GM21360 (cell line): ENCODE data around the gene ATP6V0B.

Experiments
- ATAC-seq: cut with Tn5 transposase; IDR thresholded peaks from one replicate; pipeline ENCODE4 v1.9.1; 2021; ENCODE audit warnings: mild to moderate bottlenecking, moderate library complexity; ENCODE audit not compliant: unreplicated experiment

ATP6V0B gene

DNA sequence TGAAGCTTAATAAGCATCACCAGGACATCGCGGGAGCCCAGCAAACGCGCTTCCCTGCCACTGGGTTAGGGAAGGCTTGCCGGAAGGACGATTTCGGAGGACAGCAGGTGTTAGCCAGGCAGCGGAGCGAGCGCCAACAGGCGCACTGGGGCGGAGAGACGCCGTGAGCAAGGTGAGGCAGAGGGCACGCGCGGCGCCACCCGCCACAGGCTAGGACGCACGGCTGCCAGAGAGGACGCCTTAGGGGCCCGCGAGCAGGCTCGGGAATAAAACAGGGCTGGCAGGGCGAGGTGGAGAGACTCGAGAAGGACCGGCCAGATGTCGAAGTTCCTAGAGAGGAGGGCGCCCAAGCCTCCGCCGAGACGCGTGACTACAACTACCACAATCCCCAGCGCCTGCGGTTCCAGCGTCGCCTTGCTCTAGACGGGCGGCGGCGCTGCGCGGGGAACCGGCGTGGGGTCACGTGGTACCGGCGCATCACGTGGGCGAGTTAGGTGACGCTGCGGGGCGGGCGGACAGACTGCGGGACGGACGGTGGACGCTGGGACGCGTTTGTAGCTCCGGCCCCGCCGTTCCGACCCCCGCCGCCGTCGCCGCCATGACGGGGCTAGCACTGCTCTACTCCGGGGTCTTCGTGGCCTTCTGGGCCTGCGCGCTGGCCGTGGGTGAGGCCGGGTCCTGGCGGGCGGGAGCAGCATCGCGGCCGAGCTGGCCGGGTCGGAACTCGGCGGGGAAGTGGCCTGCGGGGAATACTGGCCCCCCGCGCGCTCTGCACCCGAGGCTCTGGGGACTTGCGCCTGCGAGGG, at the start of gene ATP6V0B:
Gene ATP6V0B, plus strand, starts transcription at position 518 of the 806 bp plus-strand sequence. Its CDS starts 81 bp downstream, at position 599.
- peak; percentile 58 for ATAC-seq

DNA sequence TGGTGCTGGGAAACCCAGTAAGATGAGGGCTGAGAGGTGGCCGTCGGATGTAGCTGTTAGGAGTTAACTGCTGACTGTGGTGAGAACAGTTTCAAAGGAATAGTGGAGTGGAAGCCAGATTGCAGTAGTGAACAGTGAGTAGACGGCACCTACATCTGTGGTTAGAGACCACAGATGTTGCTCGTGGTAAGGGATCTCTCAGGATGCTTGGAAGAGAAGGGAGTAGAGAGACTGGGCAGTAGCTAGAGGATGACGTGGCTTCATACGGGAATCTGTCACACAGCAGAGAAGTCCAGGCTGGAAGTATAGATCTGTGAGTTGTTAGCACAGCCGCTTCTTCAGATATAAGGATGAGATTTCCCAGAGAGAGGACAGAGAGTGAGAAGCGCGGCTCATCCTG, 48.9 kb upstream of the ATP6V0B start:
- no peak for ATAC-seq

DNA sequence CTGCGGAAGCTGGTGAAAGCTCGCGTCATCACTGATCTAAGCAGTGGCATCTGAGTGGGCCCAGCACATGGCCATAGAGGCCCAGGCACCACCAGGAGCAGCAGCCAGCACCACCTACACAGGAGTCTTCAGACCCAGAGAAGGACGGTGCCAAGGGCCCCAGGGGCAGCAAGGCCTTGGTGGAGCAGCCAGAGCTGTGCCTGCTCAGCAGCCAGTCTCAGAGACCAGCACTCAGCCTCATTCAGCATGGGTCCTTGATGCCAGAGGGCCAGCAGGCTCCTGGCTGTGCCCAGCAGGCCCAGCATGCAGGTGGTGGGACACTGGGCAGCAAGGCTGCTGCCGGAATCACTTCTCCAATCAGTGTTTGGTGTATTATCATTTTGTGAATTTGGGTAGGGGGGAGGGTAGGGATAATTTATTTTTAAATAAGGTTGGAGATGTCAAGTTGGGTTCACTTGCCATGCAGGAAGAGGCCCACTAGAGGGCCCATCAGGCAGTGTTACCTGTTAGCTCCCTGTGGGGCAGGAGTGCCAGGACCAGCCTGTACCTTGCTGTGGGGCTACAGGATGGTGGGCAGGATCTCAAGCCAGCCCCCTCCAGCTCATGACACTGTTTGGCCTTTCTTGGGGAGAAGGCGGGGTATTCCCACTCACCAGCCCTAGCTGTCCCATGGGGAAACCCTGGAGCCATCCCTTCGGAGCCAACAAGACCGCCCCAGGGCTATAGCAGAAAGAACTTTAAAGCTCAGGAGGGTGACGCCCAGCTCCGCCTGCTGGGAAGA, 44.4 kb upstream of the ATP6V0B start:
- ATAC-seq = no peak

DNA sequence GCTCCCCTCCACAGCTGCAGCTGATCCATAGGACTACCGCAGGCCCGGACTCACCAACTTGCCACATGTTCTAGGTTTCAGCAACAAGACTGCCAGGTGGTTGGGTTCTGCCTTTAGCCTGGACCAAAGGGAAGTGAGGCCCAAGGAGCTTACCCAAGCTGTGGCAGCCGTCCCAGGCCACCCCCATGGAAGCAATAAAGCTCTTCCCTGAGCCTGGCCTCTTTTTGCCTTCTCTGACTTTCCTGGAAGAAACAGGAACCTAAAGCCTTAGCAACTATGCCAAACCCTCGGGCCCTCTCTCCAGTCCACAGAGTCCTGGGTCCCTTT, 43.8 kb upstream of the ATP6V0B start:
- no peak for ATAC-seq

DNA sequence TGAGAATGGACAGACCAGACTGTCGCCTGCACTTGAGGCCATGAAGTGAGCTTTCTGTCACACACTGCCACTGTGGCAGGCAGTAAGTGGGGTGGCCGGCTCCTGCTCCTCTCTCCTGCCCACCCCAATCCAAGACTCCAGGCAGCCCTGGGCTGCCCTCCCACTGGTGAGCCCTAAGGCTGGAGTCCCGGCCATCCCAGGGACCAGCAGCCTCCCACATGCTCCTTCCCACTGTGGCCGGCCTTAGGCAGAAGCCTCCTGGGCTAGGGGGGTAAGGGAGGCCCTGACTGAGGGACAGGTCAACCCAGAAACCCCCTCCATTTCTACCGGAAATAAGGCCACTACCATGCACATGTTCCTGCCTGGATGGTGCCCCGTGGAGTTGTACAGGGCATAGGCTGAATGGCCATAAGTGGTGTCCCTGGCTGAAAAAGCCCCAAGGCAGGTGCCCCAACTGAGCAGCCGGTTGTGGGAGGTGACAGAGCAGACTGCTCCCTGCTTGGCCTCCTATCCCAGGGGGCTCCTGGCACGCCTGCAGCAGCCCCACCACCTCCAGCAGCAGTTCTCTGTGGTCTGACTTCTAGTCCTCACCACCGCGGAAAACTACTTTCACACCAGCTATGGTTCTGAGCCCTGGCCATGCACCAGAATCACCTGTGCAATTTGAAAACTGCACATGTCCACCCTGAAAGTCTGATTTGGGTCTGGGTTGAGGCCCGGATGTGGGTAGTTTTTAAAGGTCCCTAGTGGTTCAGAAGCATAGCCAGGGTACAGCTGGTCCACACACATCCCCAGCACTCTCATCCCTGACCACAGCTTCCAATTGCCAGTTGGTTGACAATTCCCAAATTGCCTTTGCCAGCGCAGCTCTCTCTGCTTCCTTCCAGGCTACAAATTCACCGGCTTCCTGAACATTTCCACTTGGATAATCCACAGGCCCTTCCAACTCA, 42.8 kb upstream of the ATP6V0B start:
- no peak for ATAC-seq

DNA sequence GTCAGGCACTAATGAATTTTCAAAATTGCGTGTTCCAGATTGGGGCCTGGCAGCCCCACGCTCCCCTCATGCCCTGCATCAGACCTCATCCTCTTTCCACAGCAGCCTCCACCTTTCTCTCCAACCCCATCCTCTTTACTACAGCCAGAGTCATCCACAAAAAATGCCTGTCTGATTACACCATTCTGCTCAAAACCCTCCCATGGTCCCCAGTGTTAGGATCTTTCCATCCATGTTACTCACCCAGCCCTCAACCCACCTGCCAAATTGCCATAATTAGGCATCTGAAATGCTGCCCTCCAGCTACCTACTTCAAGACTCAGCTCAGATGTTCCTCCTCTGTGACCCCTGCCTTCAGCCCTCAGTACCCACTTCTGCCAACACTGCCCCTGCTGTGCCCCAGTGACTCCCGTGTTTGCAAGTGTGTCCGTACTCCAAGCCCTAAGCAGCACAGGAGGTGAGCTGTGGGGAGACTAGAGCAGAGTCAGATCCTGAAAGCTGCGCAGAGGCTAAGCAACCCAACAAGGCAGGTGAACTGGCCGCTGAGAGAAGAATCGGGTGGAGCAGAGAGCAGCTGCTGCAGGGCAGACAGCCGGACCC, 41.9 kb upstream of the ATP6V0B start:
- ATAC-seq = no peak

DNA sequence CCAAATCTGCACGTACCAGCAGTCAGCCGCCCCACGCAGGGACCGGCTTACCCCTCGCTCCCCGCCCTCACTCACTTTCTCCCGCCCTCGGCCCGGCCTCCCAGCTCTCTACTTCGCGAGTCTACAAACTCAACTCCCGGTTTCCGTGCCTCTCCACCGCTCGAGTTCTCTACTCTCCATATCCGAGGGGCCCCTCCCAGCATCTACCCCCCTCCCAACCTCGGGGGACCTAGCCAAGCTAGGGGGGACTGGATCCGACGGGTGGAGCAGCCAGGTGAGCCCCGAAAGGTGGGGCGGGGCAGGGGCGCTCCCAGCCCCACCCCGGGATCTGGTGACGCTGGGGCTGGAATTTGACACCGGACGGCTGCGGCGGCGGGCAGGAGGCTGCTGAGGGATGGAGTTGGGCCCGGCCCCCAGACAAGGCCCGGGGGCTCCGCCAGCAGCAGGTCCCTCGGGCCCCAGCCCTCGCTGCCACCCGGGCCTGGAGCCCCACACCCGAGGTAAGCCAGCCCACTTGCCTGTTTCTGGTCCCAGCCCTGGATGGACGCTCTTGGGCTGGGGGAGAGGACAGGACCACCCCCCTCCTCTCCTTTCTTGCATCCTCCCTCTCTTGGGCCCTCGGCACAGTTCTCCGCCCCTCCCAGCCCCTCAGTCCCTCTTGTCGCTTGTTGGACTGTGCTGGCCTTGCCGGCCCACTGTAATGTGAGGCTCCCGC, 41.2 kb upstream of the ATP6V0B start, which contains the start of gene ARTN:
Gene ARTN, plus strand, starts transcription at position 416 of the 715 bp plus-strand sequence. CDS start 1,856 bp downstream, outside the sequence.
- ATAC-seq = no peak

DNA sequence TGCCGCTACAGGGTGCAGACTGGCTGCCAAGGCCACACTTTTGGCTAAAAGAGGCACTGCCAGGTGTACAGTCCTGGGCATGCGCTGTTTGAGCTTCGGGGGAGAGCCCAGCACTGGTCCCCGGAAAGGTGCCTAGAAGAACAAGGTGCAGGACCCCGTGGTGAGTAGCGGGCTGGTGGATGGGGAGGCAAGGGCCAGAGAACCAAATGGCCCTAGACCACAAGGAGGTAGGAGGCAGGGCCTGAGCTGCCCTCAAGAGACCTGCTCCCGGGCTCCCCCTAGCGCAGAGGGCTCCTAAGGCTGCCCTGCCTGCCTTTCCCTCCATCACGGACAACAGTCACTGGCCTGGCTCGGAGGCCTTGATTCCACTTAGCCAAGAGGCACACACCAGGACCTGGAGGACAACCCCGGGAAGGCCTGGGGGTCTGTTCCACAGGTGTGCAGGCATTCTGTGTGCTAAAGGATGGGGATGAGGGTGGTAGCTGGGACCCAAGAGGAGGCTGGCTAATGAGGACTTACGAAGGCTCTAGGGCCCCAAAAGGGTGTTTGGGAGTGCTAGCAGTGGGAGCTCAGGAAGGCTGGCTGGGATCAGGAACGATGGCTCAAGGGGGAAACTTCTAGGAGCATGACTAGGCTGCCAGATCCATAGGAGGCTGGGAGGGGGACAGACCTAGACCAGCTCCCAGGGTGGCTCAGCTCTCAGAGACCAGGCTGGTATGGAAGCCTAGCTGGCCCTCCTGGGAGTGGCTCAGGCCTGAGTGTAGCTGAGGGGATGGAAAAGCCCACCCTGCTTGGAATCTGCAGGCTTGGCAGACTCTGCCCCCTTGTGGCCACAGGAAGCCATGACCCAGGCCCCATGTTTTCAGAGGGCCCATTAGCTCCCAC, 40.4 kb upstream of the ATP6V0B start:
- no peak for ATAC-seq

DNA sequence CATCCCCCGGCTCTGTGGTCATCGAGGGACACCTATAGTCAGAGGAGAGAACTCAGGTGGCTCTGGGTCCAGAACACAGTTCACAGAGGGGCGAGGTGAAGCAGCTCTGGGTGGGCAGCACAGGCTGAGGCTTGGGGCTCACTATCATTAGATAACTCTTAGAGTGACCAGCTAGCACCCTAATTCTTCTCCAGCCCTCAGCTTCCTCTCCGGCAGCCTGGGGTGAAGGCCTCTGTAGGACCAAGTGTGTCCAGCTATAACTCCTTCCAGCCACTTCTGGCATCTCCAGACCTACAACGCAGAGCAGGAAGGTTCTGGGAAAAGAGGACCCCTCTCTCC, 39.8 kb upstream of the ATP6V0B start:
- no peak for ATAC-seq

DNA sequence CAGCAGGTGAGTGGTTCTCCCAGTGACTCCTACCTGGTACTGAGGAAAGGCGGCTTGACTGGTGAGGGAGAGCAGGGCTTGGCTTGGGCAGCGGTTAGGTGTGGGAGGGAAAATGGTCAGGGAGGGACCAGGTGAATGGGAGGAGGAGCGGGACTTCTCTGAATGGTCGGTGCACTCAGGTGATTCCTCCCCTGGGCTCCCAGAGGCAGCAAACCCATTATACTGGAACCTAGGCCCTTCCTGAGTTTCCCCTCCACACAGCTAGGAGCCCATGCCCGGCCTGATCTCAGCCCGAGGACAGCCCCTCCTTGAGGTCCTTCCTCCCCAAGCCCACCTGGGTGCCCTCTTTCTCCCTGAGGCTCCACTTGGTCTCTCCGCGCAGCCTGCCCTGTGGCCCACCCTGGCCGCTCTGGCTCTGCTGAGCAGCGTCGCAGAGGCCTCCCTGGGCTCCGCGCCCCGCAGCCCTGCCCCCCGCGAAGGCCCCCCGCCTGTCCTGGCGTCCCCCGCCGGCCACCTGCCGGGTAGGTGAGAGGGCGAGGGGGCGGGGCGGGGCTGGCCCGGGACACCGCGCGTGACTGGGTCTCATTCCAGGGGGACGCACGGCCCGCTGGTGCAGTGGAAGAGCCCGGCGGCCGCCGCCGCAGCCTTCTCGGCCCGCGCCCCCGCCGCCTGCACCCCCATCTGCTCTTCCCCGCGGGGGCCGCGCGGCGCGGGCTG, 38.9 kb upstream of the ATP6V0B start:
- ATAC-seq = no peak

DNA sequence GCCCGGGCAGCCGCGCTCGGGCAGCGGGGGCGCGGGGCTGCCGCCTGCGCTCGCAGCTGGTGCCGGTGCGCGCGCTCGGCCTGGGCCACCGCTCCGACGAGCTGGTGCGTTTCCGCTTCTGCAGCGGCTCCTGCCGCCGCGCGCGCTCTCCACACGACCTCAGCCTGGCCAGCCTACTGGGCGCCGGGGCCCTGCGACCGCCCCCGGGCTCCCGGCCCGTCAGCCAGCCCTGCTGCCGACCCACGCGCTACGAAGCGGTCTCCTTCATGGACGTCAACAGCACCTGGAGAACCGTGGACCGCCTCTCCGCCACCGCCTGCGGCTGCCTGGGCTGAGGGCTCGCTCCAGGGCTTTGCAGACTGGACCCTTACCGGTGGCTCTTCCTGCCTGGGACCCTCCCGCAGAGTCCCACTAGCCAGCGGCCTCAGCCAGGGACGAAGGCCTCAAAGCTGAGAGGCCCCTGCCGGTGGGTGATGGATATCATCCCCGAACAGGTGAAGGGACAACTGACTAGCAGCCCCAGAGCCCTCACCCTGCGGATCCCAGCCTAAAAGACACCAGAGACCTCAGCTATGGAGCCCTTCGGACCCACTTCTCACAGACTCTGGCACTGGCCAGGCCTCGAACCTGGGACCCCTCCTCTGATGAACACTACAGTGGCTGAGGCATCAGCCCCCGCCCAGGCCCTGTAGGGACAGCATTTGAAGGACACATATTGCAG, 38.2 kb upstream of the ATP6V0B start:
- no peak for ATAC-seq

DNA sequence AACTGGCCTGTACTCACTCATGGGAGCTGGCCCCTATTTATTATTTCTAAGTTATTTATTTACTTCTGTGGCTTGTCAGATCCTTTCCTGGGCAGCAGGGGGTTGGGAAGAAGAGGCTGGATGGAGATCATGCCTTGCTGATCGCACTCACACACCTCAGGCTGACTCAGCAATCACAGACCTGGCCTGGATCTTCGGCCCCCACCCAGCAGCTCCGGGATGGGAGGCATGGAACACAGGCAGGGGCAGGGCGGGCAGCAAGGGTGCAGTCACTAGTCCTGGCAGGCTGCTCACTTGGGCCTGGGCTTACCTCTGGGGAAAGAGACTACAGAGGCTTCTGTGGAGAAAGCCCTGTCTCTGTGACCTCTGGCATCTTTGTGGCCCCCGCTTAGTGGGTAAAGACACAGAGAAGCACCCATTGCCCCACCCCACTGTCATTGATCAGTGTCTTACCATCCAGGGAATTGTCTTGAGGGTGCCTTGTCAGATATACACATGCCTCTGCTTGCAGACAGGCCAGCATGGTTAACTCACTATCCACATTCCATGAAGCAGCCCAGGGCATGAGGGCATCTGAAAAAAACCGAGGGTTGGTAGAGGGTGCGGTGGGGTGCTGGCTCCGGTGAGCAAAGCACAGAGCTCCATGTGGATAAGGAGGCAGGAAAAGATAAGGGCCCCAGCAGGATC, 37.4 kb upstream of the ATP6V0B start:
- no peak for ATAC-seq

DNA sequence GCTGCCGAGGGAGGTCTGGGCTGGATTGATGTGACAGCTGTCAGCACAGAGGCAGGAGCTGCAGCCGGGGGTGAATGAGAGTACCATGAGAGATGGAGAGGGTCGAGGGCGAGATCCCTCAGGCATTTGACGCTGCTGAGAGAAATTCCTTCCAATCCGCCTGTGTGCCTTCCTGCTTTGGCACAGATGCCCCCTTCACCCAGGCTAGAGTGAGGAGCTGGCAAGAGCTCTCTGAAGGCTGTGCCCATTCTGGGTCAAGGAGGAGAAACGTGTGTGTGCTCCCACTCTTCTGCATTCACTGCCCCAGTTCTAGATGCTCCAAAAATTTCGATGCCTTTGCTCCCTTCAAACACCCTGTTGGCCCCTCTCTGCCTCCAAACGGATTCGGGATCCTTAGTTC, 36.4 kb upstream of the ATP6V0B start:
- no peak for ATAC-seq

DNA sequence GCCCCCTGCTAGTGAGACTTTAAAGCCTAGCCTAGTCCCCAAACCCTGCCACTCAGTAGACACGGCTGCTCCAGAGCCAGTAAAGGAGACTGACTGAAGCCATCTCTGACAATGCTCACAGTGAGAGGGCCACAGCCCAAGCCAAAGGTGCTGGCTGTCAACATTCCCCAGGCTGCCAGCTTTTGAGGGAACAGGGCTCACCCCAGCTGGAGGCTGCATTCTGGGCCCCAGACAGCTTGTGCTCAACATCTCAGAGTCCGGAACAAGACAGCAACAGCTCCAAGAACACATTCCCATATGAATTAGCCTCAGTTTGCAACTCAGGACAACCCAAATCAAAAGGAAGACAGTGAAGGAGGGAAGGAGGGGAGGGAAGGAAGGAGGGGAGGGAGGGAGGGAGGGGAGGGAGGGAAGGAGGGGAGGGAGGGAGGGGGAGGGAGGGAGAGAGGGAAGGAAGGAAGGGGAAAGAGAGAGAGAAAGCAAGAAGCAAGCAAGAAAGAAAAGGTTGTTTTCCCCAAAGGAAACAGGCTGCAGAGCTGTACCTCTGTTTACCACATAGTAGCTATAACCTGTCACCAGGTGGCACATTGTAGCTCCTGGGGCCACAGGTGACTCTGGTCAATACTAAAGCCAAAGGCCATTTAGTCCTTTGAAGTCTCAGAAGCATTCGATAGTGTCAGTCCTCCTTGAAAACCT, 35.7 kb upstream of the ATP6V0B start:
- ATAC-seq = no peak

DNA sequence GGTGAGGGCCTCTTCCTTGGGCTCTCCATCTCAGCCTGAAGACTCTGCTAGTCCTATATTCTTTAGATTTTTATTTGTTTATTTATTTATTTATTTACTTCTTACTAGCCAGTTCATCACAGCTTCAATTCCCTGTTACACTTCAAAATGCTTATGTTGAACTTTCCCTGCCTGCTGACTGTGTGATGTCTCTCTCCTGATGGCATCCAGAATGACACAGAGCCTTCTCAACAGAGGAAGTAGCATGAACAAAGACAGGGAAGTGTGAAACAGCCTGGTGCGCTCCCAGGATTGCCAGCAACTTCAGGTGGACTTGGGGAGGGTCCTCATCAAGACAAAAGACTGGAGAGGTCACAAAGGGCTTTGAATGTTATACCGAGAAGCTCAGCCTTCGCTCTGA, 32.3 kb upstream of the ATP6V0B start:
- ATAC-seq = no peak

DNA sequence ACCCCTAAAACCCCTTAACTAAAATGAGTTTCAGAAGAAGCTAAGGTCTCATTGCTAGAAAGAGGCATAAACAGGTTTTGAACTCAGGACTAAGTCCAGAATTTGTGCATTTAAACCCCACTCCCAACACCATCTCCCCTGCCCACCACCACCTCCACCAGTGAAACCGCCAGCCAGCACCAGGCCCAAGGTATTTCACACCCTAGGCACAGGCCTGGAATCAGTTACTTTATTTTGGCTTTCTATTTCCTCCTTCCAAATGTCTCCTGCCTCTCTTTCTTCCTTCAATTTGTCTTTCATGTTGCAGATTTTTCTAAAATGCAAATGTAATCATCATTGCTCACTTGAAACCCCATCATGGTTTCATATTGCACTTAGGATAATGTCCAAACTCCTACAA, 29.9 kb upstream of the ATP6V0B start:
- no peak for ATAC-seq
